NCI-H128 (cell line): ENCODE results near the gene CLTCL1.

Experiments used
- DNase-seq: peaks from one replicate; lab custom pipeline; 2025; ENCODE audit not compliant: unreplicated experiment; lab: John Stamatoyannopoulos, UW

CLTCL1 gene

DNA sequence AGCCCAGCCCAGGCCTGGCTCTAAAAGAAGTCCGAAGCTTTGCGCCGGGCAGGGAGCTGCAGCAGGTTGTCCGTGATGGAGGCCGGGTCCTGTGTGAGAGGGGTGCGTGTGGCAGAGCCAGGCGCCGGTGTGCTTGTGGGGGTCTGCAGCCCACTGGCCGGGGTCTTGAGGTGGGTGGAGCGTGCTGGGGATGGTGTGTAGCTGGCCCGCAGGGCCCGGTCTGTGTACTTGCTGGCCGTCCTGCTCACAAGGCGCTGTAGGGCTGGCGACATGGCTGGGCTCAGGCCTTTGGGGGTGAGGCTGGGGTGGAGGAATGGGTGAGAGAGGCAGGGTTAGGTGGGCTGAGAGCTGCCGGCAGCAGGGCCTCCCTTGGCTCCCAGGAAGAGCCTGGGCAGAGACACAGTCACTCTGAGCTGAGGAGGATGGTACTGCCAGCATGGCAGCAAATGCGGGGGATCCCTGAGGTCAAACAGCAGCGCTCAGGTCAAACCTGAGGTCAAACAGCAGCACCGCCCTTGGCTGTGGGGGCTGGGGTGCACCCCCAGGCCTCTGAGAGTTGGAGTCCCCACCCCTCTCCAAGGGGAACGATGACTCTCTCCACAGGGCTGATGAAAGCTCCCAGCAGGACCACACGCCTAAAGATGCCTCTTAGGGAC, 157.2 kb downstream of the CLTCL1 start:
- DNase-seq: no peak

DNA sequence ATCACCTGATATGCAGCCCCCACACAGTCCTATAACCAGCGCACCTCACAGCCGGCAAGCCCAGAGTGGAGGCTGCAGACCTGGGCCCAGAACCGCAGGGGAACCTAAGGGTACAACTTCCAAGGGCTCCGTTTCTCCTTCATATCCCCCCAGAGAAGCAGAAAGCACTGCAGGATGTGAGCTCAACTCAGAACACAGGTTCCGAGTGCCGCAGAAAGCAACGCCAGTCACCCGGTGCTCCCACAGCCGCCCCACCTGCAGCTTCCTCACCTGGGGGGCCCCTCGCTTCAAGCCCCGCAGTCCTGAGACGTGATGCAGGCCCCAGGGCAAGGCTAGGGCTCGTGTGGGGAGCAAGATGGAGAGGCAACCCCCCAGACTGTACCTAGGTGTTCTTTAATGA, 158.0 kb downstream of the CLTCL1 start:
- no peak for DNase-seq

DNA sequence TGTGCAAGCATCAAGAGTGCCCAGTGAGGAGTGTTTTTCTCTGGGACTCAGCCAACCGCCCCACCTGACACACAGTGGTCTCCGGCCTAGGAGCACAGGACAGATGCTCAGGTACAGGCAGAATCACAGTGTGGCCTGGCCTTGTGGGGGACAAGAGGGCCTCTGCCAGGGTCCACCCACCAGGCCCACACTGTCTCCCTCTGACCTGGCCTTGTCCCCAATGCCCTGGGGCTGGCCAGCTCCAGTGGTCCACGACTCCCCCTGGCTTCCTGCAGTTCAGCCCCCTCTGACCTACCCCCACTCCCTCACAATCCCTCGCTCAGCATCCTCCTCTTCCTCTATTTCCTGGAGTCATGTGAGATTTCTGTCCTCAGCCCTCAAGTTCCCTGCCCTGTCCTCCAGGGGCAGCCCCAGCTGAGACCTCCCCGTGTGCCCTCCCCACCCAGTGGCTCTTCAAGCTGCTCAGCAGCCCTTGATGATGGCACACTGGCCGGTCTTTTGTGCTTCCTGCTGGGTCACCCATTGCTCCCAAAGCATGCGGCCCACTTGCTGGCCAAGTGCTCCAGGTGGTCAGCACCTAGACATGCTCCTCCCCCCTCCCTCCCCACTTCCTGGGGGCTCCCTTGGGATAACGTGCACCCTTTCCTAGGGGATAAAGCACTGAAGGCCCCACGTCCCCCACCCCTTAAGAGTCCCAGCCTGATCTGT, 158.7 kb downstream of the CLTCL1 start:
- no peak for DNase-seq

DNA sequence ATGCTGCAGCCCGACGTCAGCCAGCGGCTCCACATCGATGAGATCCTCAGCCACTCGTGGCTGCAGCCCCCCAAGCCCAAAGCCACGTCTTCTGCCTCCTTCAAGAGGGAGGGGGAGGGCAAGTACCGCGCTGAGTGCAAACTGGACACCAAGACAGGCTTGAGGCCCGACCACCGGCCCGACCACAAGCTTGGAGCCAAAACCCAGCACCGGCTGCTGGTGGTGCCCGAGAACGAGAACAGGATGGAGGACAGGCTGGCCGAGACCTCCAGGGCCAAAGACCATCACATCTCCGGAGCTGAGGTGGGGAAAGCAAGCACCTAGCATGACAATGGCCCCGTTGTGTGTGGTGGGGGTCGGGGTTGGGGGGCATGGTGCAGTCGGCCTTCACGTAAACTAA, 159.4 kb downstream of the CLTCL1 start:
- DNase-seq: no peak

DNA sequence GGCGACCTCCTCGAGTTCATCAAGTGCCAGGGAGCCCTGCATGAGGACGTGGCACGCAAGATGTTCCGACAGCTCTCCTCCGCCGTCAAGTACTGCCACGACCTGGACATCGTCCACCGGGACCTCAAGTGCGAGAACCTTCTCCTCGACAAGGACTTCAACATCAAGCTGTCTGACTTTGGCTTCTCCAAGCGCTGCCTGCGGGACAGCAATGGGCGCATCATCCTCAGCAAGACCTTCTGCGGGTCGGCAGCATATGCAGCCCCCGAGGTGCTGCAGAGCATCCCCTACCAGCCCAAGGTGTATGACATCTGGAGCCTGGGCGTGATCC, 159.9 kb downstream of the CLTCL1 start:
- DNase-seq: no peak

DNA sequence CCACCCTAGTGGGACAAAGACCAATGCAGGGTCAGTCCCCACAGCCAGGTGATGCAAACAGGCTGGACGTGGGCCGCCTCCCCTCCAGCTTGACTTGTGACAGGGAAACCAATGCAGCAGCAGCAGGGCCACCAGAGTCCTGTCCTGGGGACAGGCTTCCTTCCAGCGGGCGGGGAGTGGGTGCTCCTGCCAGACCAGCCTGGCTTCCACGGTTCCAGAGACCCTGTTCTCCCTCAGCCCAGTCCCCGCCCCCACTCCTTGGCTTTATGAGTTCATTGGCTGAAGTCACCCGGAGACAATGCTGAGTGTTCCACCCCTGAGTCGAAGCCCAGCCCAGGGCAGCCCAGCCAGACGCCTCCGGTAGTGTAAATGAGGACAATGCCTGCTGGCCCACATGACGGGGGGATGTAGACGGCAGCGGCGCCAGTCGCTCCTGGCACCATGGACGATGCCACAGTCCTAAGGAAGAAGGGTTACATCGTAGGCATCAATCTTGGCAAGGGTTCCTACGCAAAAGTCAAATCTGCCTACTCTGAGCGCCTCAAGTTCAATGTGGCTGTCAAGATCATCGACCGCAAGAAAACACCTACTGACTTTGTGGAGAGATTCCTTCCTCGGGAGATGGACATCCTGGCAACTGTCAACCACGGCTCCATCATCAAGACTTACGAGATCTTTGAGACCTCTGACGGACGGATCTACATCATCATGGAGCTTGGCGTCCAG, 160.4 kb downstream of the CLTCL1 start, which contains the start of gene TSSK2:
Gene TSSK2 (plus strand): TSS at position 350 of the 726 bp plus-strand sequence. CDS start 92 bp downstream, at position 442.
- DNase-seq: no peak

DNA sequence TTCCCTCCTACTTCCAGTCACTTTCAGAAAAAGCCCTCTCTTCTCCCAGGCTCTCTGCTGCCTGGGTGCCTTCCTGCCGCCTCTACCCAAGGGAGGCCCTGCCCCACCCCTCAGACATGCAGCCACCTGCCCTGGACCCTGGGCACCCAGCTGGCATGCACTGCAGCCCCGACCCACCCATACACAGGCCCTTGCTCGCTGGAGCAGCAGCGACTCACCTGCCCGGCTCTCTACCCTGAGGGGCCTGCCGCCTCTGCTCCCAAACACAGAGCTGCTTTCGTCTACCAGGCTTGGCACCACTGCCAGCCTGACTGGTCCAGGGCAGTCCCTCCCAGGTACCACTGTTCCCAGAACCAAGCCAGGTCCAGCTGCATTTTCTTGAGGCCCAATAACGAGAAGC, 161.6 kb downstream of the CLTCL1 start:
- no peak for DNase-seq
